ENCODE measurements around the gene TMOD4. TPM values are rescaled to one million over a fixed set of nuclear protein-coding genes. Genes with fewer than 3 reads are reported as not detected.

The TMOD4 gene
- total and polyA plus RNA-seq, 9 of the 15 experiments (the other 6 are each of a cell fraction or from before 2014, with no cell fraction given): 0.18 to 1.8 (median 1.1) TPM; not detected in 1

- no peak for TF ChIP-seq RCOR1 (IDR thresholded peaks at IDR 0.05; ENCODE audit: borderline replicate concordance in 1 of 2, low read depth in 2 of 2, low read length in 2 of 2)
- no peak for TF ChIP-seq SRSF3 (IDR thresholded peaks at IDR 0.05; ENCODE audit: insufficient read depth, low read length)
- TF ChIP-seq KHSRP (IDR thresholded peaks at IDR 0.05): no peak
- no peak for TF ChIP-seq ZNF75A (CRISPR knock-in tag; IDR thresholded peaks at IDR 0.05)
- no peak for TF ChIP-seq PTTG1 (tag; IDR thresholded peaks at IDR 0.05; ENCODE audit: low read depth)
- no peak for TF ChIP-seq GMEB1 (CRISPR knock-in tag; IDR thresholded peaks at IDR 0.05)
- TF ChIP-seq RAD51 (IDR thresholded peaks at IDR 0.05; ENCODE audit: borderline replicate concordance, low read depth): no peak
Measured at GRCh38 chr1:151124763-151125403, 50.9 kb downstream of the TMOD4 start (continued).

Other genes with a start within 250 kb of the TMOD4 start
Only the 7 nearest of the 22 such genes appear.
- 0.95 and 2.3 TPM in 2 replicates for gene SEMA6C, start 29.4 kb downstream of the TMOD4 start, total RNA-seq (2014; rRNA removed)
- gene SEMA6C, start 29.4 kb downstream of the TMOD4 start, total RNA-seq (2014; rRNA removed; fragmentation: Illumina TruSeq; extraction: Trizol): 0.55 and 1.4 TPM in 2 replicates
- 0.49 and 0.72 TPM in 2 replicates for gene SEMA6C, start 29.4 kb downstream of the TMOD4 start, total RNA-seq (2015; rRNA removed; fragmentation: Illumina TruSeq; extraction: Trizol)
- 4.3 and 4.6 TPM in 2 replicates for gene SEMA6C, start 29.4 kb downstream of the TMOD4 start, total RNA-seq (2021)
- gene SEMA6C, start 29.4 kb downstream of the TMOD4 start, polyA plus RNA-seq (2011; rRNA removed): 1.8 and 1.9 TPM in 2 replicates
- gene SEMA6C, start 29.4 kb downstream of the TMOD4 start, polyA plus RNA-seq (2014; fragmentation: Illumina TruSeq; extraction: Trizol): 1.5 and 2.0 TPM in 2 replicates
- under 1 TPM; 0.03 to 0.11 TPM for gene SEMA6C, start 29.4 kb downstream of the TMOD4 start, polyA plus RNA-seq (2014; fragmentation: Nextera tagmentation; extraction: Ambion mirVana)
- gene SEMA6C, start 29.4 kb downstream of the TMOD4 start, polyA plus RNA-seq (2014; rRNA removed): 2.7 and 3.3 TPM in 2 replicates
- 0.45 and 1.7 TPM in 2 replicates for gene TNFAIP8L2, start 19.3 kb downstream of the TMOD4 start, total RNA-seq (2014; rRNA removed)
- 0.29 and 0.55 TPM in 2 replicates for gene TNFAIP8L2, start 19.3 kb downstream of the TMOD4 start, total RNA-seq (2014; rRNA removed; fragmentation: Illumina TruSeq; extraction: Trizol)
- 0.30 and 0.43 TPM in 2 replicates for gene TNFAIP8L2, start 19.3 kb downstream of the TMOD4 start, total RNA-seq (2015; rRNA removed; fragmentation: Illumina TruSeq; extraction: Trizol)
- 0.25 and 0.31 TPM in 2 replicates for gene TNFAIP8L2, start 19.3 kb downstream of the TMOD4 start, total RNA-seq (2021)
- gene TNFAIP8L2, start 19.3 kb downstream of the TMOD4 start, polyA plus RNA-seq (2011; rRNA removed): 0.52 and 1.7 TPM in 2 replicates
- gene TNFAIP8L2, start 19.3 kb downstream of the TMOD4 start, polyA plus RNA-seq (2014; fragmentation: Illumina TruSeq; extraction: Trizol): 0.34 and 0.54 TPM in 2 replicates
- 1 to 10 TPM; 1.1 to 1.2 TPM for gene TNFAIP8L2, start 19.3 kb downstream of the TMOD4 start, polyA plus RNA-seq (2014; fragmentation: Nextera tagmentation; extraction: Ambion mirVana)
- gene TNFAIP8L2, start 19.3 kb downstream of the TMOD4 start, polyA plus RNA-seq (2014; rRNA removed): 0.05 and 0.09 TPM in 2 replicates
- gene LYSMD1, start 10.1 kb downstream of the TMOD4 start, total RNA-seq (2014; rRNA removed): 6.2 and 7.4 TPM in 2 replicates
- gene LYSMD1, start 10.1 kb downstream of the TMOD4 start, total RNA-seq (2014; rRNA removed; fragmentation: Illumina TruSeq; extraction: Trizol): 6.3 and 8.0 TPM in 2 replicates
- 6.1 and 6.6 TPM in 2 replicates for gene LYSMD1, start 10.1 kb downstream of the TMOD4 start, total RNA-seq (2015; rRNA removed; fragmentation: Illumina TruSeq; extraction: Trizol)
- gene LYSMD1, start 10.1 kb downstream of the TMOD4 start, total RNA-seq (2021): 5.9 and 6.0 TPM in 2 replicates
- gene LYSMD1, start 10.1 kb downstream of the TMOD4 start, polyA plus RNA-seq (2011; rRNA removed): 6.0 and 6.2 TPM in 2 replicates
- 6.5 and 9.4 TPM in 2 replicates for gene LYSMD1, start 10.1 kb downstream of the TMOD4 start, polyA plus RNA-seq (2014; fragmentation: Illumina TruSeq; extraction: Trizol)
- 1 to 10 TPM; 2.2 to 3.3 TPM for gene LYSMD1, start 10.1 kb downstream of the TMOD4 start, polyA plus RNA-seq (2014; fragmentation: Nextera tagmentation; extraction: Ambion mirVana)
- 4.7 and 6.2 TPM in 2 replicates for gene LYSMD1, start 10.1 kb downstream of the TMOD4 start, polyA plus RNA-seq (2014; rRNA removed)
- 67.4 and 74.3 TPM in 2 replicates for gene SCNM1, start 9.8 kb downstream of the TMOD4 start, total RNA-seq (2014; rRNA removed)
- gene SCNM1, start 9.8 kb downstream of the TMOD4 start, total RNA-seq (2014; rRNA removed; fragmentation: Illumina TruSeq; extraction: Trizol): 54.1 and 63.0 TPM in 2 replicates
- 61.7 and 62.3 TPM in 2 replicates for gene SCNM1, start 9.8 kb downstream of the TMOD4 start, total RNA-seq (2015; rRNA removed; fragmentation: Illumina TruSeq; extraction: Trizol)
- gene SCNM1, start 9.8 kb downstream of the TMOD4 start, total RNA-seq (2021): 50.1 and 50.7 TPM in 2 replicates
- 17.2 and 22.5 TPM in 2 replicates for gene SCNM1, start 9.8 kb downstream of the TMOD4 start, polyA plus RNA-seq (2011; rRNA removed)
- 80.6 and 100 TPM in 2 replicates for gene SCNM1, start 9.8 kb downstream of the TMOD4 start, polyA plus RNA-seq (2014; fragmentation: Illumina TruSeq; extraction: Trizol)
- gene SCNM1, start 9.8 kb downstream of the TMOD4 start, polyA plus RNA-seq (2014; fragmentation: Nextera tagmentation; extraction: Ambion mirVana): 100 to 1,000 TPM; 203 to 204 TPM
- 37.3 TPM in 2 replicates for gene SCNM1, start 9.8 kb downstream of the TMOD4 start, polyA plus RNA-seq (2014; rRNA removed)
- gene VPS72, start 14.2 kb upstream of the TMOD4 start, total RNA-seq (2014; rRNA removed): 72.2 and 78.4 TPM in 2 replicates
- 58.2 and 64.5 TPM in 2 replicates for gene VPS72, start 14.2 kb upstream of the TMOD4 start, total RNA-seq (2014; rRNA removed; fragmentation: Illumina TruSeq; extraction: Trizol)
- gene VPS72, start 14.2 kb upstream of the TMOD4 start, total RNA-seq (2015; rRNA removed; fragmentation: Illumina TruSeq; extraction: Trizol): 73.7 and 79.6 TPM in 2 replicates
- gene VPS72, start 14.2 kb upstream of the TMOD4 start, total RNA-seq (2021): 75.7 and 81.6 TPM in 2 replicates
- gene VPS72, start 14.2 kb upstream of the TMOD4 start, polyA plus RNA-seq (2011; rRNA removed): 80.9 and 113 TPM in 2 replicates
- 126 and 131 TPM in 2 replicates for gene VPS72, start 14.2 kb upstream of the TMOD4 start, polyA plus RNA-seq (2014; fragmentation: Illumina TruSeq; extraction: Trizol)
- 10 to 100 TPM in 1 of 2 experiments, 1 to 10 TPM in 1; 7.2 to 21.9 TPM for gene VPS72, start 14.2 kb upstream of the TMOD4 start, polyA plus RNA-seq (2014; fragmentation: Nextera tagmentation; extraction: Ambion mirVana)
- gene VPS72, start 14.2 kb upstream of the TMOD4 start, polyA plus RNA-seq (2014; rRNA removed): 89.0 and 96.0 TPM in 2 replicates
- gene PIP5K1A, start 22.6 kb upstream of the TMOD4 start, total RNA-seq (2014; rRNA removed): 16.9 and 21.3 TPM in 2 replicates
- 18.8 and 20.6 TPM in 2 replicates for gene PIP5K1A, start 22.6 kb upstream of the TMOD4 start, total RNA-seq (2014; rRNA removed; fragmentation: Illumina TruSeq; extraction: Trizol)
- 22.8 and 24.9 TPM in 2 replicates for gene PIP5K1A, start 22.6 kb upstream of the TMOD4 start, total RNA-seq (2015; rRNA removed; fragmentation: Illumina TruSeq; extraction: Trizol)
- gene PIP5K1A, start 22.6 kb upstream of the TMOD4 start, total RNA-seq (2021): 21.9 and 25.8 TPM in 2 replicates
- 33.5 and 42.4 TPM in 2 replicates for gene PIP5K1A, start 22.6 kb upstream of the TMOD4 start, polyA plus RNA-seq (2011; rRNA removed)
- 26.3 and 36.4 TPM in 2 replicates for gene PIP5K1A, start 22.6 kb upstream of the TMOD4 start, polyA plus RNA-seq (2014; fragmentation: Illumina TruSeq; extraction: Trizol)
- 1 to 10 TPM; 1.9 to 4.2 TPM for gene PIP5K1A, start 22.6 kb upstream of the TMOD4 start, polyA plus RNA-seq (2014; fragmentation: Nextera tagmentation; extraction: Ambion mirVana)
- 17.2 and 22.4 TPM in 2 replicates for gene PIP5K1A, start 22.6 kb upstream of the TMOD4 start, polyA plus RNA-seq (2014; rRNA removed)
- 298 and 306 TPM in 2 replicates for gene PSMD4, start 78.8 kb upstream of the TMOD4 start, total RNA-seq (2014; rRNA removed)
- 322 and 353 TPM in 2 replicates for gene PSMD4, start 78.8 kb upstream of the TMOD4 start, total RNA-seq (2014; rRNA removed; fragmentation: Illumina TruSeq; extraction: Trizol)
- 291 and 295 TPM in 2 replicates for gene PSMD4, start 78.8 kb upstream of the TMOD4 start, total RNA-seq (2015; rRNA removed; fragmentation: Illumina TruSeq; extraction: Trizol)
- gene PSMD4, start 78.8 kb upstream of the TMOD4 start, total RNA-seq (2021): 243 and 255 TPM in 2 replicates
- 298 and 324 TPM in 2 replicates for gene PSMD4, start 78.8 kb upstream of the TMOD4 start, polyA plus RNA-seq (2011; rRNA removed)
- gene PSMD4, start 78.8 kb upstream of the TMOD4 start, polyA plus RNA-seq (2014; fragmentation: Illumina TruSeq; extraction: Trizol): 283 and 307 TPM in 2 replicates
- 100 to 1,000 TPM; 194 to 243 TPM for gene PSMD4, start 78.8 kb upstream of the TMOD4 start, polyA plus RNA-seq (2014; fragmentation: Nextera tagmentation; extraction: Ambion mirVana)
- 302 and 313 TPM in 2 replicates for gene PSMD4, start 78.8 kb upstream of the TMOD4 start, polyA plus RNA-seq (2014; rRNA removed)